ACHN (cell line): Measurements from ENCODE around the gene NR1I2.

ENCODE experiments used
- DNase-seq: peaks from one replicate; pipeline ENCODE4 v3.0.0-alpha.2; 2015
- in situ Hi-C: cut with HindIII; loops from 2 replicates; pipeline ENCODE4 v1.10.0; 2017; ENCODE audit warnings: low sequenced_read_pairs, low pct_ligation_motif_present, low pct_unique_long_range_greater_than_20kb

The NR1I2 gene

GRCh38 chr3:119862616-119863015 is 80.7 kb downstream of the NR1I2 start:
- no peak for DNase-seq
- in situ Hi-C loops: no loop called here

- in situ Hi-C loops: no loop called here
- DNase-seq: no peak
These were observed 82.6 kb downstream of the NR1I2 start for GRCh38 chr3:119864476-119864875.
